NCI-H2107 treated with DMSO at 0.1 percent for 48 hours (cell line): ENCODE results near the gene TMEM163.
A peak's percentile ranks its signal among the peaks of the same experiment; 100 is the strongest.
"Not testable (repeated sequence)": the region's sequence is repeated elsewhere in the genome, so short reads cannot be mapped to it uniquely, and the experiment has no call there.

Experiments used
- DNase-seq: peaks from one replicate; lab custom pipeline; 2025; ENCODE audit not compliant: unreplicated experiment; lab: John Stamatoyannopoulos, UW

TMEM163 gene

GRCh38 chr2:134493797-134494196, 225.0 kb downstream of the TMEM163 start:
- DNase-seq = no peak

- DNase-seq = peak; percentile 84
Observed at GRCh38 chr2:134491771-134492441, 226.9 kb downstream of the TMEM163 start.

- no peak for DNase-seq
Observed at GRCh38 chr2:134491022-134491421, 227.8 kb downstream of the TMEM163 start.

- DNase-seq = no peak
Observed at GRCh38 chr2:134490559-134490958, 228.2 kb downstream of the TMEM163 start.

- DNase-seq = no peak
Observed at GRCh38 chr2:134489732-134490384, 228.9 kb downstream of the TMEM163 start.

GRCh38 chr2:134482766-134483340, 235.9 kb downstream of the TMEM163 start:
- no peak for DNase-seq

GRCh38 chr2:134482131-134482723, 236.6 kb downstream of the TMEM163 start:
- DNase-seq = no peak

GRCh38 chr2:134479696-134480330, 239.0 kb downstream of the TMEM163 start:
- no peak for DNase-seq

- DNase-seq = not testable (repeated sequence)
Observed at GRCh38 chr2:134476982-134477381, 241.8 kb downstream of the TMEM163 start.

GRCh38 chr2:134470561-134471168, 248.1 kb downstream of the TMEM163 start:
- no peak for DNase-seq

GRCh38 chr2:134469516-134470115, 249.2 kb downstream of the TMEM163 start:
- DNase-seq = no peak

- no peak for DNase-seq
Observed at GRCh38 chr2:134468776-134469175, 250.0 kb downstream of the TMEM163 start.

- no peak for DNase-seq
Observed at GRCh38 chr2:134468164-134468563, 250.6 kb downstream of the TMEM163 start.

GRCh38 chr2:134466141-134466540, 252.7 kb downstream of the TMEM163 start:
- DNase-seq = peak; percentile 41

GRCh38 chr2:134465228-134466105, 253.3 kb downstream of the TMEM163 start:
- DNase-seq = no peak

- no peak for DNase-seq
Observed at GRCh38 chr2:134463699-134464022, 255.1 kb downstream of the TMEM163 start.

GRCh38 chr2:134462791-134463698, 255.8 kb downstream of the TMEM163 start:
- DNase-seq = no peak

GRCh38 chr2:134462275-134462674, 256.5 kb downstream of the TMEM163 start:
- no peak for DNase-seq

GRCh38 chr2:134461511-134461910, 257.3 kb downstream of the TMEM163 start:
- no peak for DNase-seq
